Osteocyte (in vitro differentiated cells): Measurements from ENCODE around the gene CKMT1B. TPM values are rescaled to one million over a fixed set of nuclear protein-coding genes. Genes with fewer than 3 reads are reported as not detected.
"Not testable (repeated sequence)": the region's sequence is repeated elsewhere in the genome, so short reads cannot be mapped to it uniquely, and the experiment has no call there.

Experiments
- DNase-seq: peaks from one replicate; pipeline ENCODE4 v3.0.0; 2021; ENCODE audit warnings: mixed read lengths; ENCODE audit not compliant: unreplicated experiment; ENCODE audit errors: extremely low spot score
- H3K27ac Mint-ChIP-seq: one replicate; pipeline ENCODE4 v1.8.0; 2021; ENCODE audit warnings: mild to moderate bottlenecking, mixed read lengths; ENCODE audit not compliant: unreplicated experiment
- H3K27me3 Mint-ChIP-seq: one replicate; pipeline ENCODE4 v1.8.0; 2021; ENCODE audit warnings: mixed read lengths; ENCODE audit not compliant: unreplicated experiment
- H3K36me3 Mint-ChIP-seq: one replicate; pipeline ENCODE4 v1.8.0; 2021; ENCODE audit warnings: mixed read lengths; ENCODE audit not compliant: unreplicated experiment
- H3K4me1 Mint-ChIP-seq: one replicate; pipeline ENCODE4 v1.8.0; 2021; ENCODE audit warnings: mixed read lengths; ENCODE audit not compliant: unreplicated experiment
- H3K4me3 Mint-ChIP-seq: one replicate; pipeline ENCODE4 v1.8.0; 2021; ENCODE audit warnings: mild to moderate bottlenecking, moderate library complexity, mixed read lengths; ENCODE audit not compliant: unreplicated experiment
- H3K9me3 Mint-ChIP-seq: one replicate; pipeline ENCODE4 v1.8.0; 2021; ENCODE audit warnings: mixed read lengths; ENCODE audit not compliant: unreplicated experiment
- total RNA-seq: library from RNA; stranded (reverse); gene quantifications from 2 replicates; pipeline ENCODE4 v1.2.1, GENCODE V29; 2021
- TF ChIP-seq, protein P1 (sequence below): fragments of 200-600 bp; sonication (generic); IDR thresholded peaks from 2 replicates; pipeline ENCODE4 v1.5.0; 2021; ENCODE audit warnings: antibody characterized with exemption, mild to moderate bottlenecking, moderate library complexity

Gene CKMT1B
- total RNA-seq, 1 donor from 2014 or later: not detected

DNA sequence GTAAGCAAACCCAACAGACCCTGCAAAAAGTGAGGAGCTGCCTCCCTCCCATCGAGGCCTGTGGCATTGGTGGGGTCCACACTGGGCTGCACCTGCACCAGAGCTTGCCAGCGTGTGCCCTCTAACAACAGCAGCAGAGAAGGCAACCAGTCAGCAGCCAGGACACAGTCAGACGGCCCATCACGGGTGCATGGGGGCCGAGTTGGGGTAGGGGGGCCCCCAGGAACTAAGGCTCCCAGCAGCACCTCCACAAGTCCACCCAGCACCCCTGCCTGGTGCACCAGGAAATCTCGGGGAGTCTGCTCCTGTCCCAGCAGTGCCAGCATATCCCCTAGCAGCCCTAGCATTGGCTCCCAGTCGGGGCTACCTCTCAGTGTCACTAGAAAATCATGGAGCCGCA is 23.9 kb downstream of the CKMT1B start:
- H3K9me3 Mint-ChIP-seq, H3K36me3 Mint-ChIP-seq, H3K4me1 Mint-ChIP-seq, H3K27ac Mint-ChIP-seq, DNase-seq, H3K4me3 Mint-ChIP-seq: not testable (repeated sequence)
- peaks cover 18% of the 10 kb centered on the region for H3K27me3 Mint-ChIP-seq

DNA sequence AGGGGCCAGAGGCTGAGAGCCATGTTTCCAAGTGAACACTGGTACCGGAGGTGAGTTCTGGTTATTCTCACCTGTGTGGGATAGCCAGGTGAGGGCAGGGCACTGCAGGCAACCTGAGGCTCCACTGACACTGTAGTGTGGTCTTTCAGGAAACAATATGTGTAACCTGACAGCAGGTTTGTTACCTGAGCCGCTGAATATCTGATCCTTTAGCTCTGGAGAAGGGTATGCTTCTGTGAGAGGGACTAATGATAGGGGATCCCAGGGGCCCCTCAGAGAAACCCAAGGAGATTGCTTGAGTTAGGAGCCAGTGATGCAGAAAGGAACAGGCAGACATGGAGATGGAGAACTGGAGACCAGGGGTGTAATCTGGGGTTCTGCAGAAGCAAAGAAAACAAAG is 24.9 kb downstream of the CKMT1B start, which contains the start of gene STRC:
TSS of gene STRC (minus strand) at position 101 of the 400 bp plus-strand sequence. CDS start at position 23, 78 bp downstream.
- H3K4me3 Mint-ChIP-seq, H3K4me1 Mint-ChIP-seq, DNase-seq, H3K27ac Mint-ChIP-seq, H3K9me3 Mint-ChIP-seq, H3K36me3 Mint-ChIP-seq: not testable (repeated sequence)
- H3K27me3 Mint-ChIP-seq: peaks cover 21% of the 10 kb centered on the region

DNA sequence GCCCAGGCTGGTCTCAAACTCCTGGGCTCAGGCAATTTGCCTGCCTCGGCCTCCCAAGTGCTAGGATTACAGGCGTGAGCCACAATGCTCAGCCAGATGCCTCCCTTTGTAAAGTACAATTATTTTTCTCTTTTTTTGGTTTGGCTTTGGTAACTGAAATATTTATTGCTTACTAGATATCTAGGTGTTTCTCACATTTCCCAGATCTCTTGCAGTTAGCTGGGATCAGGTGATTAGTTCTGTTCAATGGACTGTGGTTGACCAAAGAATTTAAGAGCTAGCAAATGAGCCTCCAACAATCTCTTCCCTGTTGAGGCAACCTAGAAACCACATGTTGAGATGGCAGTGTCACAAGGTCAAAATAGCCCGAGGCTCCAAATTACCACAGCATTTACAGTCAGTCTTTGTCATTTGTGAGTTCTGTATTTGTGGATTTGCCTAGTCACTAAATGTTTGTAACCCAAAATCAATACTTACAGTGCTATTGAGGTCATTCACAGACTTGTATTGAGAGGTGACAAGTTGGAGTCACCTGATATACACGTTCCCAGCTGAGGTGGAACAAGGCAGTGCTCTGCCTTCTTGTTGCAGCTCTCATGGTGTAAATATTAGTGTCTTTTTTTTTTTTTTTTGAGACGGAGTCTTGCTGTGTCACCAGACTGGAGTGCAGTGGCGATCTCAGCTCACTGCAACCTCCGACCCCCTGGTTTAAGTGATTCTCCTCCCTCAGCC is 28.4 kb downstream of the CKMT1B start:
- H3K4me3 Mint-ChIP-seq, H3K27ac Mint-ChIP-seq, H3K36me3 Mint-ChIP-seq, H3K9me3 Mint-ChIP-seq, DNase-seq: not testable (repeated sequence)
- Mint-ChIP-seq H3K27me3 (peaks cover 21% of the 10 kb centered on the region), H3K4me1 (peaks cover 13% of the 10 kb centered on the region)

DNA sequence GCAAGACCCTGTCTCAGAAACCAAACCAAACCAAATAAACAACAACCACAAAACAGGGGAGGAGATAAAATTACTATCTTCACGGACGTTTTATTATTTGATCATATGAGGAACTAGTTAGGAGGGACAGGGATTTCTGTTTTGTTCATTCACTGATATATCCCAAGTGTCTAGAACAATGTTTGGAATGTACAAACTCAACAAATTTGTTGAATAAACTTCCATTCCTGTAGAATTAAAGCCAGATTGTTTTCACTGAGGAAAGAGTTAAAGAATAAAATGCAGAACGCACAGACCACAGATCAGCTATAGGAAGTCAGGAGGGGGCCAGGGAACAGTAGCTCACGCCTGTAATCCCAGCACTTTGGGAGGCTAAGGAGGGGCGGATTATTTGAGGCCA is 31.3 kb downstream of the CKMT1B start:
- Mint-ChIP-seq H3K27me3 (peaks cover 18% of the 10 kb centered on the region), H3K4me1 (peaks cover 13% of the 10 kb centered on the region), H3K4me3 (no peak overlapping the region), H3K9me3 (no peaks in the 10 kb centered on the region), H3K36me3 (no peaks in the 10 kb centered on the region), H3K27ac (no peak overlapping the region)
- no peak for DNase-seq
- TF ChIP-seq, protein P1, sequence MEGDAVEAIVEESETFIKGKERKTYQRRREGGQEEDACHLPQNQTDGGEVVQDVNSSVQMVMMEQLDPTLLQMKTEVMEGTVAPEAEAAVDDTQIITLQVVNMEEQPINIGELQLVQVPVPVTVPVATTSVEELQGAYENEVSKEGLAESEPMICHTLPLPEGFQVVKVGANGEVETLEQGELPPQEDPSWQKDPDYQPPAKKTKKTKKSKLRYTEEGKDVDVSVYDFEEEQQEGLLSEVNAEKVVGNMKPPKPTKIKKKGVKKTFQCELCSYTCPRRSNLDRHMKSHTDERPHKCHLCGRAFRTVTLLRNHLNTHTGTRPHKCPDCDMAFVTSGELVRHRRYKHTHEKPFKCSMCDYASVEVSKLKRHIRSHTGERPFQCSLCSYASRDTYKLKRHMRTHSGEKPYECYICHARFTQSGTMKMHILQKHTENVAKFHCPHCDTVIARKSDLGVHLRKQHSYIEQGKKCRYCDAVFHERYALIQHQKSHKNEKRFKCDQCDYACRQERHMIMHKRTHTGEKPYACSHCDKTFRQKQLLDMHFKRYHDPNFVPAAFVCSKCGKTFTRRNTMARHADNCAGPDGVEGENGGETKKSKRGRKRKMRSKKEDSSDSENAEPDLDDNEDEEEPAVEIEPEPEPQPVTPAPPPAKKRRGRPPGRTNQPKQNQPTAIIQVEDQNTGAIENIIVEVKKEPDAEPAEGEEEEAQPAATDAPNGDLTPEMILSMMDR: no peak

DNA sequence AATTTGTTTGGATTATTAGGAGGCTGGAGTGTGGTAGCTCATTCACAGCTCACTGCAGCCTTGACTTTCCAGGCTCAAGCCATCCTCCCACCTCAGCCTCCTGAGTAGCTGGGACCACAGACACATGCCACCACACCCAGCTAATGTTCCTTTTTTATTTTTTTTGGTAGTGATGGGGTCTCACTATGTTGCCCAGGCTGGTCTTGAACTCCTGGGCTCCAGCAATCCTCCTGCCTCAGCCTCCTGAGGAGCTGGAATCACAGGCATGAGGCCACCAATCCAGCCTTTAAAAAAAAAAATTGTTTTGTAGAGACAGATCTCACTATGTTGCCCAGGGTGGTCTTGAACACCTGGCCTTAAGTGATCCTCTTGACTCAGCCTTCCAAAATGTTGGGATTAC is 33.1 kb downstream of the CKMT1B start:
- H3K27me3 Mint-ChIP-seq, H3K36me3 Mint-ChIP-seq, H3K4me3 Mint-ChIP-seq, DNase-seq, H3K27ac Mint-ChIP-seq, H3K9me3 Mint-ChIP-seq: not testable (repeated sequence)
- H3K4me1 Mint-ChIP-seq: peaks cover 13% of the 10 kb centered on the region

DNA sequence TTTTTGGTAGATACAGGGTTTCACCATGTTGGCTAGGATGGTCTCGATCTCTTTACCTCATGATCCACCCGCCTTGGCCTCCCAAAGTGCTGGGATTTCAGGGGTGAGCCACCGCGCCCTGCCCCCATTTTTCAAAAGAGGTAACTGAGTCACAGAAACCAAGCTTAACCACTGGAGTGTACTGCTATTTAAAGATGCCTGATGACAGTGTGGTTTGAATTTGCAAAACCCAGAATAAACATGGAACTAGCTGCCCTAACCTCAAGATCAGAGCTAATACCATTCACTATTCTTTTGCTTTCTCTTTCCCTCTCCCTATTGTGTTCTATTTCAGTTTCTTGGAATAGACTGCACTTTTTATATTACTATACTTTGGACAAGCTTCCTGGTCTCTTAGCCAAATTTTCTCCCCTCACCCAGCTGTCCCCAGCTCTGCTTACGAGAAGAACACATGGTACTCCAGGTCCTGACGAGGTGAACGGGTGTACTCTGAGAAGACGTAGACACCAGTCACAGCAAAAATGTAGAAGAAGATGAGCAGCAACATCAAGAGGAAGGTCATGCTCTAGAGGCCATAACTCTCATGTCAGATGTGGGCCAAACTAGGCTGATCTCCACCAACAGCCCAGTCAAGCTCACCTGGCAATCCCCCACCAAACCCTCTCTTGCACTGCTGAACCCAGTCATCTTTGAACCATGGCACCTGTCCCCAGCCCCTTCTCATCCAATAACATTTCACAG is 44.8 kb downstream of the CKMT1B start:
- H3K9me3 Mint-ChIP-seq, H3K36me3 Mint-ChIP-seq, DNase-seq, H3K4me1 Mint-ChIP-seq, H3K27ac Mint-ChIP-seq, H3K27me3 Mint-ChIP-seq, H3K4me3 Mint-ChIP-seq: not testable (repeated sequence)

Other genes with a start within 250 kb of the CKMT1B start
- gene ZSCAN29, start 223.0 kb upstream of the CKMT1B start, total RNA-seq: 25.8 and 28.3 TPM in 2 replicates
- gene TUBGCP4, start 222.9 kb upstream of the CKMT1B start, total RNA-seq: 19.8 TPM in 2 replicates
- 61.2 and 64.6 TPM in 2 replicates for gene TP53BP1, start 100.9 kb upstream of the CKMT1B start, total RNA-seq
- gene MAP1A, start 76.4 kb upstream of the CKMT1B start, total RNA-seq: 27.6 and 29.2 TPM in 2 replicates
- 26.1 and 34.5 TPM in 2 replicates for gene PPIP5K1, start 3.8 kb upstream of the CKMT1B start, total RNA-seq
- 0.30 and 0.34 TPM in 2 replicates for gene STRC, start 24.8 kb downstream of the CKMT1B start, total RNA-seq
- 3.1 and 3.3 TPM in 2 replicates for gene CATSPER2, start 54.8 kb downstream of the CKMT1B start, total RNA-seq
- not detected in 2 replicates for gene CKMT1A, start 99.8 kb downstream of the CKMT1B start, total RNA-seq
- 496 and 527 TPM in 2 replicates for gene PDIA3, start 152.4 kb downstream of the CKMT1B start, total RNA-seq
- gene ELL3, start 182.9 kb downstream of the CKMT1B start, total RNA-seq: 1.6 and 2.3 TPM in 2 replicates
- 1,268 and 1,325 TPM in 2 replicates for gene SERF2, start 198.3 kb downstream of the CKMT1B start, total RNA-seq
- not detected in 2 replicates for gene SERINC4, start 206.2 kb downstream of the CKMT1B start, total RNA-seq
- 13.7 and 14.0 TPM in 2 replicates for gene HYPK, start 206.6 kb downstream of the CKMT1B start, total RNA-seq
- 29.6 and 30.2 TPM in 2 replicates for gene MFAP1, start 230.7 kb downstream of the CKMT1B start, total RNA-seq
- 6.0 and 7.6 TPM in 2 replicates for gene WDR76, start 233.0 kb downstream of the CKMT1B start, total RNA-seq